Stimulated activated CD4-positive, alpha-beta T cell treated with anti-CD3 and anti-CD28 coated beads, Interleukin-2, amount 100 ng/mL, for 48 hours (primary cell): ENCODE data around the gene NRCAM.
"Not testable (repeated sequence)": the region's sequence is repeated elsewhere in the genome, so short reads cannot be mapped to it uniquely, and the experiment has no call there.

ENCODE experiments used
- DNase-seq, 2 donors: peaks; one replicate each; pipeline ENCODE4 v3.0.0-alpha.2; 2020

The NRCAM gene

GRCh38 chr7:108270385-108271015 is 185.7 kb downstream of the NRCAM start:
- DNase-seq = no peak

- DNase-seq = no peak
Measured at GRCh38 chr7:108268200-108268820, 187.9 kb downstream of the NRCAM start.

GRCh38 chr7:108267615-108268014 is 188.6 kb downstream of the NRCAM start:
- no peak for DNase-seq

GRCh38 chr7:108266491-108266890 is 189.7 kb downstream of the NRCAM start:
- DNase-seq = no peak

GRCh38 chr7:108266035-108266434 is 190.2 kb downstream of the NRCAM start:
- no peak for DNase-seq

GRCh38 chr7:108265007-108265406 is 191.2 kb downstream of the NRCAM start:
- DNase-seq = no peak

GRCh38 chr7:108263425-108263824 is 192.8 kb downstream of the NRCAM start:
- DNase-seq = no peak

- no peak for DNase-seq
Measured at GRCh38 chr7:108261560-108262255, 194.5 kb downstream of the NRCAM start.

- DNase-seq = not testable (repeated sequence)
Measured at GRCh38 chr7:108259447-108259846, 196.8 kb downstream of the NRCAM start.

GRCh38 chr7:108257954-108258353 is 198.3 kb downstream of the NRCAM start:
- no peak for DNase-seq

- DNase-seq = no peak
Measured at GRCh38 chr7:108254259-108254658, 202.0 kb downstream of the NRCAM start.

GRCh38 chr7:108253275-108254044 is 202.8 kb downstream of the NRCAM start:
- DNase-seq = no peak

- DNase-seq = no peak
Measured at GRCh38 chr7:108252177-108252576, 204.1 kb downstream of the NRCAM start.

GRCh38 chr7:108251700-108252099 is 204.5 kb downstream of the NRCAM start:
- no peak for DNase-seq

GRCh38 chr7:108249453-108249852 is 206.8 kb downstream of the NRCAM start:
- DNase-seq = no peak

- no peak for DNase-seq
Measured at GRCh38 chr7:108248821-108249220, 207.4 kb downstream of the NRCAM start.

- no peak for DNase-seq
Measured at GRCh38 chr7:108248418-108248817, 207.8 kb downstream of the NRCAM start.

- no peak for DNase-seq
Measured at GRCh38 chr7:108247614-108248013, 208.6 kb downstream of the NRCAM start.

- no peak for DNase-seq
Measured at GRCh38 chr7:108246227-108246837, 209.9 kb downstream of the NRCAM start.

GRCh38 chr7:108245523-108246226 is 210.6 kb downstream of the NRCAM start:
- no peak for DNase-seq

- no peak for DNase-seq
Measured at GRCh38 chr7:108244110-108244509, 212.1 kb downstream of the NRCAM start.

GRCh38 chr7:108239501-108240225 is 216.6 kb downstream of the NRCAM start:
- no peak for DNase-seq
